ENCODE results near the gene MPP2.

DNA sequence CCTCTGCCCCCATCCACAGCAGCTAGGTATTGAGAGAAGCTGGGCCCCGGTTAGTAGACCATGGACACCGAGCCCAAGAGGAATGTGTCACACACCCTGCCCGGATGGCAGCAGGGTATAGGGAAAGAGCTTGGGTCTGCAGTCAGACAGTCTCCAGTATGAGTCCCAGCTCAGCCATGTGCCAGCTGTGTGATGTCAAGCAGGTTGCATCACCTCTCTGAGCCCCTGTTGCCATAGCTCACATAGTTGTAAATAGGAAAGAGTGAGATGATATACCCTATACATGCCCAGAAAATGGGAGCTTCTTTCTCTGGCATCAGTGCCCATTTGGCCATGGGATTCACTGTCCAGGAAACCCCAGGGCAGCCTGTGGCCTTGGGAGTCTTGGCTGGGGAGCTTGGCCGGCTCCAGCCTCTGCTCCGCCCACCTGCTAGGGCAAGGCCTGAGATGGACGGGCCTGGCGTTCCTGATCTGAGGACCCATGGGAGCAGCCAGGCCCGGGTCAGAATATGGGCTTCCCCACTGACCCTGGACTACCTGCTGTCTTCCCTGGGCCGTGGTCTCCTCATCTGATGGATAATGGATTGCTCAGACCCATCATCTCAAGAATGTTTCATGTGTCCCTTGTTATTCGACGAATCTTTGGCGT lies 47.1 kb downstream of the MPP2 start:
- TF ChIP-seq, protein P1, sequence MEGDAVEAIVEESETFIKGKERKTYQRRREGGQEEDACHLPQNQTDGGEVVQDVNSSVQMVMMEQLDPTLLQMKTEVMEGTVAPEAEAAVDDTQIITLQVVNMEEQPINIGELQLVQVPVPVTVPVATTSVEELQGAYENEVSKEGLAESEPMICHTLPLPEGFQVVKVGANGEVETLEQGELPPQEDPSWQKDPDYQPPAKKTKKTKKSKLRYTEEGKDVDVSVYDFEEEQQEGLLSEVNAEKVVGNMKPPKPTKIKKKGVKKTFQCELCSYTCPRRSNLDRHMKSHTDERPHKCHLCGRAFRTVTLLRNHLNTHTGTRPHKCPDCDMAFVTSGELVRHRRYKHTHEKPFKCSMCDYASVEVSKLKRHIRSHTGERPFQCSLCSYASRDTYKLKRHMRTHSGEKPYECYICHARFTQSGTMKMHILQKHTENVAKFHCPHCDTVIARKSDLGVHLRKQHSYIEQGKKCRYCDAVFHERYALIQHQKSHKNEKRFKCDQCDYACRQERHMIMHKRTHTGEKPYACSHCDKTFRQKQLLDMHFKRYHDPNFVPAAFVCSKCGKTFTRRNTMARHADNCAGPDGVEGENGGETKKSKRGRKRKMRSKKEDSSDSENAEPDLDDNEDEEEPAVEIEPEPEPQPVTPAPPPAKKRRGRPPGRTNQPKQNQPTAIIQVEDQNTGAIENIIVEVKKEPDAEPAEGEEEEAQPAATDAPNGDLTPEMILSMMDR (IDR thresholded peaks at IDR 0.05; ENCODE audit: insufficient read depth, low read length, poor library complexity, severe bottlenecking): no peak
- no peak for TF ChIP-seq EZH2phosphoT487 (conservative IDR thresholded peaks at IDR 0.05; ENCODE audit: low read length)
